Urothelium cell line (cell line): ENCODE results near the gene ACTN2.

Source experiments
- DNase-seq: peaks from one replicate; pipeline ENCODE4 v3.0.0; 2011; ENCODE audit warnings: low spot score, mixed read lengths
- FAIRE-seq: peaks from 2 replicates; lab custom pipeline; 2011; peaks lifted over from hg19 to GRCh38; lab: Jason Lieb, UNC

Gene ACTN2

GRCh38 chr1:236689713-236690569 is 3.6 kb downstream of the ACTN2 start:
- no peak for FAIRE-seq
- no peak for DNase-seq

DNA sequence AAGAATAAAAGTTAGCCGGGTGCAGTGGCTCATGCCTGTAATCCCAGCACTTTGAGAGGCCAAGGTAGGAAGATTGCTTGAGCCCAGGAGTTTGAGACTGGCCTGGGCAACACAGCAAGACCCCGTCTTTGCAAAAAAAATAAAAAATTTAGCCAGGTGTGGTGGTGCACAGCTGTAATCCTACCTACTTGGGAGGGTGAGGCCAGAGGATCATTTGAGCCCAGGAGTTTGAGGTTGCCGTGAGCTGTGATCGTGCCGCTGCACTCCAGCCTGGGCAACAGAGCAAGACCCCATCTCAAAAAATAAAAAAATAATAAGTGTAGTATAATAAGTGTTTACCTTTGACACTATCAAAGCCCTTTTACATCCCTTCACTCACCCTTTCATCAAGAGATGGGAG is 5.0 kb downstream of the ACTN2 start:
- no peak for FAIRE-seq
- no peak for DNase-seq

DNA sequence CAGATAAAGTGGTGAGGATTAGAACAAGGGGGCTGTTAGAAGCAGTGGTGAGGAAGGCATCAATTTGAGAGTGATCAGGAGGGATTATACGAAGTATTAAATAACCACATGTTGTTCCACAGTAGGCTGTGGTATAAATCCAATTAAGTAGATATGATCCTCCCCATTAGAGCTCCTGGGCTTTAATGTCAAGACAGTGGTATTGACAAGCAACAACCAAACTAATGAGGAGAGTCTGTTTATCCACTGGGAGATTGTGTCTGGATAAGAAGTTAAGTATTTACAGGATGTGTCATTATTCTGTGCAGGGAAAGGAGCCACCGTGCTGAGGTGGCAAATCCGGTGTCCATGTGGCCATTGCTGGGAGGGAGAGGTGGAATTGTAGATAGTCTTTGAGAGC is 5.8 kb downstream of the ACTN2 start:
- DNase-seq (no peak), FAIRE-seq (no peak)

GRCh38 chr1:236692742-236693141 is 6.4 kb downstream of the ACTN2 start:
- no peak for FAIRE-seq
- no peak for DNase-seq

GRCh38 chr1:236699366-236699765 is 13.1 kb downstream of the ACTN2 start:
- DNase-seq (no peak), FAIRE-seq (no peak)

- no peak for FAIRE-seq
Observed at GRCh38 chr1:236700903-236701302, 14.6 kb downstream of the ACTN2 start.

GRCh38 chr1:236701782-236702181 is 15.5 kb downstream of the ACTN2 start:
- FAIRE-seq (no peak), DNase-seq (no peak)

More at GRCh38 chr1:236700903-236701302, 14.6 kb downstream of the ACTN2 start:
- no peak for DNase-seq

GRCh38 chr1:236702791-236703394 is 16.6 kb downstream of the ACTN2 start:
- FAIRE-seq: no peak
- DNase-seq: no peak

DNA sequence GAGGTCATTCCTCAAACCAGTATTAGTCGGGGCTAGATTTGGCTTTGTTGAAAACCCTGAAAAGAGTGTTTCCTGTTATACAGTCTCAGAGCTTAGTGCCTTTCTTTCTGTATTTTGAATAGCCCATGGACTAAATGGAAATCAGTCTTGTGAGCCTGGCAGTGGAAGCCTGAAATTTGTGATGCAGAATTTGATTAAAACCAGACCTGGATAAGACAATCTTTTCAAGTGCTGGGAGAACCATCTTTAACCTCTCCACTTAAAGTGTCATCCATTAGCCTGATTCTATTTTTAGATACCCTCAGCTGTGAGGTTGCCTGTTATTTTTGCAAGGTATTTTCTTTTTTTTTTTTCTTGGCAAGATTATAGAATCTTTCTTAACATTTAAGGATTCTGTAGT is 19.5 kb downstream of the ACTN2 start:
- FAIRE-seq (no peak), DNase-seq (no peak)

- no peak for FAIRE-seq
- no peak for DNase-seq
Observed at GRCh38 chr1:236706183-236706582, 19.9 kb downstream of the ACTN2 start.

GRCh38 chr1:236710328-236710892 is 24.1 kb downstream of the ACTN2 start:
- FAIRE-seq (no peak), DNase-seq (no peak)

GRCh38 chr1:236716160-236716559 is 29.9 kb downstream of the ACTN2 start:
- FAIRE-seq (no peak), DNase-seq (no peak)

DNA sequence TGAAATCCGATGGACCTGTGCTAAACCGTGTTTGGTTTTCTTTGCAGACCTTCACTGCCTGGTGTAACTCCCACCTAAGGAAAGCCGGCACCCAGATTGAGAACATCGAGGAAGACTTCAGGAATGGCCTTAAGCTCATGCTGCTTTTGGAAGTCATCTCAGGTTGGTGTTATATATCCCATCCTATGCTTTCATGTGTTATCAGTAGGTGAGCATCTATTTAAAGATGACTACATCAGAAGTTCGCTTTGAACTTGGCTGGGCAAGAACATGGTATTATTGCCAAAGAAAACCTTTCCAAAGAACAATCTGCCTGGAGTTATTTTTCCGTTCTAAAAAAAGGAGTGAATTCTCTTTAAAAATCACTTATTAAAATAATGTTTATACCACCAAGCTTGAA is 31.5 kb downstream of the ACTN2 start:
- DNase-seq (no peak), FAIRE-seq (no peak)

GRCh38 chr1:236718328-236718727 is 32.0 kb downstream of the ACTN2 start:
- DNase-seq (no peak), FAIRE-seq (no peak)

- DNase-seq: no peak
- no peak for FAIRE-seq
Observed at GRCh38 chr1:236720206-236720605, 33.9 kb downstream of the ACTN2 start.

DNA sequence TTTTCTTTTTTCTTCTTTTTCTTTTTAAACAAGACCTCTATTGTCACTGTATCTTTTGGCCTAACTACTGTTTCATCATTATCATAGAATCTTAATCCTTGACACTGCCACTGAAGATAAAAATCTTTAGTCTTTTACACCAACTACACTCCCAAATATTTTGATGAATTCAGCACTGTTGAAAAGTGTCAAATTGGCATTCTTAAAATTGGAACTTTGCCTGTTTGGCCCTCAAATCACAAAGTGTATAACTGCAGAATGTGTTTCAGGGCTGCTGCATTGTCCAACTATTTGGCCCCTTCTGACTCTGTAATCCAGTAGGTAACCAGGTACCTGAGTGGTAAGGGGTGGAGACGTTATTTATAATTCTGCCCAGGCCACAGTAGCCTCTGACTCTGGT is 34.3 kb downstream of the ACTN2 start:
- DNase-seq: no peak
- FAIRE-seq: no peak

DNA sequence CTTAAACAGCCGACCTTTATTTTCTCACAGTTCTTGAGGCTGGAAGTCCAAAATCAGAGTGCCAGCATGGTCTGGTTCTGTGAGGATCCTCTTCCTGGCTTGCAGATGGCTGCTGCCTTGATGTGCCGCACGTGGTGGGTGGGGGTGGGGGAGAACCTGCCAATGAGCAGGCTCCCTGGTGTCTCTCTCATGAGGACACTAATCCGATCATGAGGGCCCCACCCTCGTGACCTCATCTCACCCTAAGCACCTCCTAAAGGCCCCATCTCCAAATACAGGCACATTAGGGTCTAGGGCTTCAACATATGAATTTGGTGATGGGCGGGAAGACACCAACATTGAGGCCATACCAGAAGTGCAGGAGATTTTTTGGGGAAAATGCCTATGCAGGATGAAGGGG is 37.8 kb downstream of the ACTN2 start:
- no peak for FAIRE-seq
- DNase-seq: no peak

DNA sequence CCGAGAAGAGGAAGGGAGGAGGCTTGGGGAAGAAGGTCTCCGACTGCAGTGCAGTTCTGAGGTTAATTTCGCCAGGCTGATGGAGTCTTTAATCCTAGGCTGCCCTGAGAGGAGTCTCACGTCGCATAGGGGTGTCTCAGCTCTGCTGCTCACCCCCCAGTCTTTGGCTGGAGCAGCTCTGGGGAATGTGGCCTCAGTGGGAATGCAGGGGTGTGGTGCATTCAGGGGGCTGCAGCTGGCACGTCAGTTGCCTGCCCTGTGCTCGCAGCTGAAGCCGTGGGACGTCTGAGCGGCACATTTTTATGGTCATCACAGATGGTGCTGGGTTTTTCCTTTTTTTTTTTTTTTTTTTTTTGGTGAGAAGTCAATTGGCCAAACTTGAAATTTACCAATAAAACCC is 38.2 kb downstream of the ACTN2 start:
- no peak for DNase-seq
- no peak for FAIRE-seq

GRCh38 chr1:236725668-236726067 is 39.4 kb downstream of the ACTN2 start:
- FAIRE-seq (no peak), DNase-seq (no peak)

- no peak for FAIRE-seq
Observed at GRCh38 chr1:236727521-236727920, 41.2 kb downstream of the ACTN2 start.

GRCh38 chr1:236728752-236729151 is 42.5 kb downstream of the ACTN2 start:
- DNase-seq: no peak
- FAIRE-seq: no peak

More at GRCh38 chr1:236727521-236727920, 41.2 kb downstream of the ACTN2 start:
- DNase-seq: no peak

DNA sequence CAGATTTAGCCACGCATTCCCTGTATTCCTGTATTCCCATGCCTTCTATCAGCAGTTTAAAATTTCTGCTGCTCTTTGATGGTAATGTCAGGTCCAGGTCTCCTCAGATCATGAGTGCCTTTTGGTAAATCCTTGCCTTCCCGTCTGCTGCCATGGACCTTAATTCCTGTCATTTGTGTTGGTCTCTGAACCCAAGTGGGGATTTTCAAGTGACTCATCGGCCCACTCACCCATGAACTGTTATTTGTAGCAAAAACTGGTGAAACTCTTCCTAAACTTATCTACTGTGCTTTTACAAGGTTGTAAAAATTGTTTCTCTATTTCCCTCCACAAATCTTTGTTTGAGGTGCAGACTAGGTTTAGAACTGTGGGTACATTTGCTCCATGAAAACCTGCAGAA is 47.4 kb downstream of the ACTN2 start:
- FAIRE-seq (no peak), DNase-seq (no peak)
